ENCODE results near the gene OMA1.
"Not testable (repeated sequence)": the region's sequence is repeated elsewhere in the genome, so short reads cannot be mapped to it uniquely, and the experiment has no call there.

Gene OMA1

DNA sequence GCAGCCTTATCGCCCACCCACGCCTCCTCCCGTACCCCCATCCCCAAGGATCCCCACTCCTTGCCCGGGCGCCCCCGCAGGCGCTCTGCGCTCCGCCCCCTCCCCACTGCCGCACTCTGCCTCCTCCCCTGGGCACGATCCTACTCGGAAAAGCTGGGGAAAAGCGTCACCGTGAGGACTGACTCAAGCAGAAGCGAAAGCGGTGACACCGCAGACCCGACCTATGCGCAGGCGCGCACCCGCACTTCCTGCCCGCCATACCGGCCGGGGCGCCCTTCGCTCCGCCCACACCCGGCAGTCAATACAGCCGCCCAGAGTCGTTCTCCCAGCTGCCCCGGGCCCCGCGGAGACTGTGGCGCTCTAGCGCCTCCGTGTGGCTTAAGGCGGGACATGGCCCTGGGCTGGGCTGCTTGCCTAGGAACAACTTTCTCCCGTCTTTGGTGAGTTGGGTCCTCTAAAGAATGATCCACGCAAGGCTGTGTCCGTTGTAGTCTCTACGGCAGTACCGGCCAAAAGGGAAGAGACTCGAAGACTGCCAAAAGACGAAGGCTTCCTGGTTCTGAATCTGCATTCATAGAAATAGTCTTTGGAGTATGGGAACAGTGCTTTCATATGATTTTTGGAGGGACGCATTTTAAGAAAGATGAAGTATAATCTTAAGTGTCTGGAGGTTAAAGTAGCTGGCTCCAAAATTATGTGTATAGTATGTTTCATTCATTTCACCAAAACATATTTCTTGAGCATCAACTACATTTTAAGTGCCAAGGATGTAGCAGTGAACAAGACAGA, at the start of gene OMA1:
Gene OMA1, minus strand, starts transcription at position 207 of the 789 bp plus-strand sequence. CDS start 7,432 bp downstream, outside the sequence.
- in situ Hi-C loops (cut with HindIII; ENCODE audit: low sequenced_read_pairs): no loop called here

DNA sequence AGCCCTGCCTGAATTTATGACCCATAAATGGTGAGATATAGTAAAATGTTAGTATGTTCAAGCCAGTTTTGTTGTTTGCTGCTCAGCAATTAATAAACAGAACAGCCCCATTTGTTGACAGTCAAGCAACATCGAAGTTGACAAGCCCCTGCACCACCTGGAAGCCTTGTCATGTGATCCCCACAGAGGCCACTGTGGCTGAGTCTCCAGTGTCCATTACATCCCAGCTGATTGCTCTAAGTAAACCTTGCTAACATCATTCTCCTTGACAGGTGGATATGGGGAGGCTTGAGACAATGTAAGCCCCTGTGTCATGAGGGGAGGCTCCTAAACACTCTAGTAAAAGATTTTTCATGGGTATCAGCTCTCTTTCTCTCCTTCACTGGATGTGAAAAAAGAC, 48.0 kb upstream of the OMA1 start:
- in situ Hi-C loops (cut with HindIII; ENCODE audit: low sequenced_read_pairs): no loop called here

DNA sequence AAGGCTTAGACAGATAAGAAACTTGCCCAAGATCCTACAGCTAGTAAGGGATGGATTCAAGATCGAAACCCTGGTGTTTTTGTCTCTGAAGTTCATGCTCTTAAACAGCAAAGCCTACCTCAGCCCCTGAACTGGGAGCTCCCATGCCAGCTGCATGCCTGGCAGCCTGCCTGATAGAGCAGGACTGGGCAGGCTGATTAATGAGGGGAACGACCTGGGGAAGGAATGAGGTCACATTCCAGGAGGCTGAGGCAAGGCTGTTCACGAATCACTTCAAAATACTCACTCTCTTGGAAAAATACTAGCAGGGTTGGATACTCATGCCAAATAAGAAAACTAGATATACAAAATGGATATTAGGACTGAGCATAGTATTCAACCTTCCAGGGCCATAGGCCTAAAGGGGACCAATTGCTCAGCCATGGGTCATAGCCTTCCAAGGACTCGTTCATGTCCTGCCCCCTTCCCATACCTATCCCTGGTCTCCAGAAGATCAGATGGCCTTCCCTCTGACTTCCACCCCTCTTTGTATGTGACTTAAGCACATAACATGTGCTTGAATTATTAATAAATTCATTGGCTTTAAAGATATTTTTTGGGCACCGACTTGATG, 46.1 kb upstream of the OMA1 start:
- in situ Hi-C loops (cut with HindIII; ENCODE audit: low sequenced_read_pairs): no loop called here

- in situ Hi-C loops (cut with HindIII; ENCODE audit: low sequenced_read_pairs): no loop called here
These were observed 45.3 kb upstream of the OMA1 start for GRCh38 chr1:58591806-58592205.

DNA sequence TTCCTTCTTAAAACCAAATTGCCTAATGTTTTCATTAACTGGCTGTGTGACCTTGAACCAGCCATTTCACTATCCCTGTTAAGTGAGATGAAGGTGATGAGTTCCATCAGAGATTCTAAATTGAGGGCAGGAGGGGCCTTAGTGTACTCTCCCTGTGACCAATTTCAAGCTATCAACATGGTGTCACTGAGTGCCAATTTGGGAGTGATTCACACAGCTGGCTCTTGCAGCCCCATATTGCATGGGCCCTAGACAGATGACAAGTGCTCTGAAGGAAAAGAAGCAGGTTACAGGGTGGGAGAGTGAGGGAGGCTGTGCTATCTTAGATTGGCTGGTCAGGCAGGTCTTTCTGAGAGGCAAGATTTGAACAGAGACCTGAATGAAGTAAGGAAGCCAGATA, 43.5 kb upstream of the OMA1 start:
- in situ Hi-C loops (cut with HindIII; ENCODE audit: low sequenced_read_pairs): no loop called here

DNA sequence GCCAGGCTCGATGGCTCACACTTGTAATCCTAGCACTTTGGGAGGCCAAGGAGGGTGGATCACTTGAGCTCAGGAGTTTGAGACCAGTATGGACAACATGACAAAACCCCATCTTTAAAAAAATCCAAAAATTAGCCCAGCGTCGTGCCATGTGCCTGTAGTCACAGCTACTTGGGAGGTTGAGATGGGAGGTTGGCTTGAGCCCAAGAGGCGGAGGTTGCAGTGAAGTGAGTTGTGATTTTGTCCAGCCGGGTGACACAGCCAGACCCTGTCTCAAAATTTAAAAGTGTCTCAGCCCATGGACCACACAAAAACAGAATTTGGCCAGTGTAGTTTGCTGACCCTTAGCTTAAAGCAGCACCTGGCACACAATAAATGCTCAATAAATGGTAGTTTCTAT, 41.9 kb upstream of the OMA1 start:
- in situ Hi-C loops (cut with HindIII; ENCODE audit: low sequenced_read_pairs): no loop called here

- in situ Hi-C loops (cut with HindIII; ENCODE audit: low sequenced_read_pairs): no loop called here
These were observed 41.1 kb upstream of the OMA1 start for GRCh38 chr1:58587667-58588066.

GRCh38 chr1:58586271-58586670, 39.7 kb upstream of the OMA1 start:
- in situ Hi-C loops (cut with HindIII; ENCODE audit: low sequenced_read_pairs): no loop called here

GRCh38 chr1:58585581-58586151, 39.1 kb upstream of the OMA1 start:
- in situ Hi-C loops (cut with HindIII; ENCODE audit: low sequenced_read_pairs): no loop called here

- in situ Hi-C loops (cut with HindIII; ENCODE audit: low sequenced_read_pairs): no loop called here
These were observed 38.6 kb upstream of the OMA1 start for GRCh38 chr1:58585166-58585565.

- in situ Hi-C loops (cut with HindIII; ENCODE audit: low sequenced_read_pairs): no loop called here
These were observed 37.8 kb upstream of the OMA1 start for GRCh38 chr1:58584082-58584895.

GRCh38 chr1:58583496-58583895, 37.0 kb upstream of the OMA1 start:
- in situ Hi-C loops (cut with HindIII; ENCODE audit: low sequenced_read_pairs): no loop called here

GRCh38 chr1:58582143-58582542, 35.6 kb upstream of the OMA1 start:
- in situ Hi-C loops (cut with HindIII; ENCODE audit: low sequenced_read_pairs): not testable (repeated sequence)

- in situ Hi-C loops (cut with HindIII; ENCODE audit: low sequenced_read_pairs): no loop called here
These were observed 35.1 kb upstream of the OMA1 start for GRCh38 chr1:58581641-58582040.

GRCh38 chr1:58580186-58580585, 33.7 kb upstream of the OMA1 start:
- in situ Hi-C loops (cut with HindIII; ENCODE audit: low sequenced_read_pairs): no loop called here

DNA sequence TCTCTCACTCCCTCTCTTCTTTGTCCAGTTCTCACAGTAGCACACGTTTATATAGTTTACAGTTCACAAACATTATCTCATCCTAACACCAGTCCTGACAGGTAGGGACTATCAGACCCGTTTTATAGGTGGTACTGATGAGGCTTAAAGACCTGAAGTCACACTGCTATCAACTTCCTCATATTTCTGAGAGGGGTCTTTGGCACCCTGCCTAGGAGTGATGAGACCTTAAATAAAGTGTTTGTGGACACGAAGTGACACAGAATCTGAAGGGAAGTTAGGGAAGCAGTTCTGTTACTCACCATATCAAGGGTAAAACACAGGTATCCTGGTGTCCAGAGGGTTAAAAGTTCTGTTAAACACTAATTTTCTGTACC, 31.1 kb upstream of the OMA1 start:
- in situ Hi-C loops (cut with HindIII; ENCODE audit: low sequenced_read_pairs): no loop called here

DNA sequence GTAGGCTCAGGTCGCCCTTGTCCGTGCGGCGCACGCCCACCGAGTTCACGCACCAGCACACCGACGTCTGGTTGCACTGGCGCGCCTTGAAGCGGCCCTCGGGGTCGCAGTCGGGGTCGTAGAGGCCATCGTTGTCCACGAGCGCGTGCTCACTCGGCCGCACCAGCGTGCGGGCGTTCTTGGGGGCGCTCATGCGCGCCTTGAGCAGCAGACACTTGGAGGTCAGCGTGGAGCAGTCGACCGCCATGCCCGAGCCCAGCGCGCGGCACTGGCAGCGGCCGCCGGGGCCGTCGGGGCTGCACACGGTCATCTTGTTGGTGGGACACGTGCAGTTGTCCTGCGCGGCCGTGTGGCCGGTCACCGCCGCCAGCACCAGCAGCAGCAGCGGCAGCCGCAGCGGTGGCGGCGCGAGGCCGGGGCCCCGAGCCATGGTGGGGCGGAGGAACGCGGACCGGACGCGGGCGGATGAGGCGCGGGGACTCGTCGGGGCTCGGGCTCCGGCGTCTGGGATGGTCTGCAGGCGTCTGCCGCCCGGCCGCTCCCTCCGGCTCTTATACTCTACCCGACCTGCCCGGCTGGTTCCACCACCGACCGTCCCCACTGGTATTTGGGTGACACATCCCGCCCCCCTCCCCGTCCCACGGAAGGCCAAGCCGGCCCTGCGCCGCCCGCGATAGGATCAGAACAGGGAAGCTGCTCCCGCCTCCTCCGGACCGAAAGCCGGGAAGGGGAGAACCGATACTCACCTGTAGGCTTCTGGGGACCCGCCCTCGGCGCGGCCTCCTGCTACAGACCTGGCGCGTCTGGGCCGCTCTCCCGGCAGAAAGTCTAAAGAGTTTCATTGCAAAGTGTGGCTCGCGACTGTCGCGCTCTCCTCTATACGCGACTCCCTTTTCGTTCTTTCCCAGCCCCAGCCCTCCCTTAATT, 30.5 kb upstream of the OMA1 start, which contains the start of gene TACSTD2:
Gene TACSTD2, minus strand, starts transcription at position 526 of the 927 bp plus-strand sequence. Its CDS starts 96 bp downstream, at position 430.
- in situ Hi-C loops (cut with HindIII; ENCODE audit: low sequenced_read_pairs): no loop called here

DNA sequence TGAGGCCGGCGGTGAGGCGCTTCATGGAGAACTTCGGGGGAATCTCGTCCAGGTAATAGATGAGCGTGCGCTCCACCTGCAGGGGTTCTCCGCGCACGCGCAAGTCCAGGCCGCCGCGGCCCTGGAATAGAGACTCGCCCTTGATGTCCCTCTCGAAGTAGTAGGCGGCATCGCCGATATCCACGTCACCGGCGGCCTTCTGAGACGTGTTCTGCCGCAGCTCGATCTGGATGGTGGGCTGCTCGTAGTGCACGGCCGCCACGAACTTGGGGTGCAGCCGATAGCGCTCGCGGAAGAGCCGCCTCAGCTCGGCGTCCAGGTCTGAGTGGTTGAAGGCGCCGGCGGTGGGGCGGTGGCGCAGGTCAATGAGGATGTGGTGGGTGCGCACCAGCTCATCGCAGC, 29.8 kb upstream of the OMA1 start:
- in situ Hi-C loops (cut with HindIII; ENCODE audit: low sequenced_read_pairs): no loop called here

- in situ Hi-C loops (cut with HindIII; ENCODE audit: low sequenced_read_pairs): no loop called here
These were observed 29.2 kb upstream of the OMA1 start for GRCh38 chr1:58575551-58576324.

Data from endothelial cell of hepatic sinusoid (primary cell).